Right hindlimb (tissue), 1 donor: ENCODE data around the gene RTN4RL1.
A peak's percentile ranks its signal among the peaks of the same experiment; 100 is the strongest.

Experiments
- DNase-seq: peaks from one replicate; pipeline ENCODE4 v3.0.0-alpha.2; 2018

Gene RTN4RL1

GRCh38 chr17:1972487-1973160 lies 52.5 kb downstream of the RTN4RL1 start:
- DNase-seq, result no peak

GRCh38 chr17:1970843-1971384 lies 54.2 kb downstream of the RTN4RL1 start:
- no peak for DNase-seq

GRCh38 chr17:1969712-1970111 lies 55.4 kb downstream of the RTN4RL1 start:
- DNase-seq, result no peak

GRCh38 chr17:1967213-1967612 lies 57.9 kb downstream of the RTN4RL1 start:
- no peak for DNase-seq

- no peak for DNase-seq
Measured at GRCh38 chr17:1966274-1967086, 58.7 kb downstream of the RTN4RL1 start.

- no peak for DNase-seq
Measured at GRCh38 chr17:1965556-1966273, 59.4 kb downstream of the RTN4RL1 start.

- no peak for DNase-seq
Measured at GRCh38 chr17:1963250-1963649, 61.9 kb downstream of the RTN4RL1 start.

- DNase-seq, result no peak
Measured at GRCh38 chr17:1961189-1961588, 63.9 kb downstream of the RTN4RL1 start.

GRCh38 chr17:1960545-1960912 lies 64.6 kb downstream of the RTN4RL1 start:
- DNase-seq, result no peak

- no peak for DNase-seq
Measured at GRCh38 chr17:1959871-1960544, 65.1 kb downstream of the RTN4RL1 start.

GRCh38 chr17:1958134-1958881 lies 66.8 kb downstream of the RTN4RL1 start:
- DNase-seq, result peak; percentile 61

GRCh38 chr17:1957037-1957436 lies 68.1 kb downstream of the RTN4RL1 start:
- DNase-seq, result no peak

- DNase-seq, result no peak
Measured at GRCh38 chr17:1956134-1956533, 69.0 kb downstream of the RTN4RL1 start.

GRCh38 chr17:1953831-1954230 lies 71.3 kb downstream of the RTN4RL1 start:
- DNase-seq, result no peak

GRCh38 chr17:1951920-1952319 lies 73.2 kb downstream of the RTN4RL1 start:
- DNase-seq, result no peak

GRCh38 chr17:1949754-1950153 lies 75.4 kb downstream of the RTN4RL1 start:
- DNase-seq, result no peak

GRCh38 chr17:1948517-1948825 lies 76.7 kb downstream of the RTN4RL1 start:
- DNase-seq, result no peak

- DNase-seq, result no peak
Measured at GRCh38 chr17:1947743-1948516, 77.2 kb downstream of the RTN4RL1 start.

- DNase-seq, result no peak
Measured at GRCh38 chr17:1947229-1947742, 77.8 kb downstream of the RTN4RL1 start.

- no peak for DNase-seq
Measured at GRCh38 chr17:1946021-1946932, 78.9 kb downstream of the RTN4RL1 start.
